Endodermal cell (in vitro differentiated cells): ENCODE results near the gene HOXD10. TPM values are rescaled to one million over a fixed set of nuclear protein-coding genes. Genes with fewer than 3 reads are reported as not detected.

Experiments
- DNase-seq: peaks from one replicate; pipeline ENCODE4 v3.0.0-alpha.2; 2017
- H3K27ac ChIP-seq: 2 replicates; pipeline ENCODE4 v1.5.1; 2013; ENCODE audit warnings: mild to moderate bottlenecking, low read depth, low read length, moderate library complexity
- H3K27me3 ChIP-seq: 2 replicates; pipeline ENCODE4 v1.6.1; 2013; ENCODE audit warnings: mild to moderate bottlenecking, low read length, moderate library complexity; ENCODE audit not compliant: insufficient read depth, control insufficient read depth, poor library complexity, severe bottlenecking
- H3K36me3 ChIP-seq: 2 replicates; pipeline ENCODE4 v1.7.0; 2013; ENCODE audit warnings: mild to moderate bottlenecking, low read length, moderate library complexity; ENCODE audit not compliant: control insufficient read depth, insufficient read depth
- H3K4me1 ChIP-seq: one replicate; pipeline ENCODE4 v1.7.0; 2013; ENCODE audit warnings: low read length; ENCODE audit not compliant: control insufficient read depth, insufficient read depth
- H3K4me3 ChIP-seq: 2 replicates; pipeline ENCODE4 v1.5.1; 2013; ENCODE audit warnings: mild to moderate bottlenecking, low read length, moderate library complexity
- H3K9ac ChIP-seq: 2 replicates; pipeline ENCODE4 v1.6.1; 2013; ENCODE audit warnings: mild to moderate bottlenecking, low read length, moderate library complexity; ENCODE audit not compliant: poor library complexity, severe bottlenecking; ENCODE audit errors: extremely low read depth
- H3K9me3 ChIP-seq: 2 replicates; pipeline ENCODE4 v1.6.1; 2013; ENCODE audit warnings: mild to moderate bottlenecking, low read length, moderate library complexity; ENCODE audit not compliant: control insufficient read depth
- H3K27ac Mint-ChIP-seq: 2 replicates; pipeline ENCODE4 v1.8.0; 2020; ENCODE audit warnings: mixed read lengths
- H3K27me3 Mint-ChIP-seq: 2 replicates; pipeline ENCODE4 v1.8.0; 2021; ENCODE audit warnings: mild to moderate bottlenecking, mixed read lengths; ENCODE audit not compliant: insufficient read depth
- H3K36me3 Mint-ChIP-seq: 2 replicates; pipeline ENCODE4 v1.8.0; 2020; ENCODE audit warnings: low read depth, mixed read lengths
- H3K4me1 Mint-ChIP-seq: 2 replicates; pipeline ENCODE4 v1.8.0; 2020; ENCODE audit warnings: mixed read lengths
- H3K4me3 Mint-ChIP-seq: 2 replicates; pipeline ENCODE4 v1.8.0; 2020; ENCODE audit warnings: mild to moderate bottlenecking, moderate library complexity, mixed read lengths
- H3K9me3 Mint-ChIP-seq: 2 replicates; pipeline ENCODE4 v1.8.0; 2020; ENCODE audit warnings: mild to moderate bottlenecking, mixed read lengths
- WGBS, 2 experiments: methylation state at CpG; one replicate each; pipeline versions ENCODE4 v1.1.5 to v1.1.7; 2013; ENCODE audit warnings: missing lambda C conversion rate in 2 of 2, mixed read lengths in 1 of 2; ENCODE audit not compliant: insufficient coverage in 1 of 2, insufficient read length in 1 of 2; 5-methylcytosine and 5-hydroxymethylcytosine counted together
- total RNA-seq, 2 donors: library from RNA; stranded (reverse); fragmentation: NEBNext Ultra II Directional in 1 of 2; extraction: Animal tissue kit (Norgen Biotek cat#: 25700) in 1 of 2; gene quantifications; 2 replicates in 1 of 2; 3 replicates in 1 of 2; pipeline ENCODE4 v1.2.1, GENCODE V29; 2021
- TF ChIP-seq, protein P1 (sequence below): fragments of 200-600 bp; sonication (generic); conservative IDR thresholded peaks from 2 replicates; pipeline ENCODE4 v1.5.0; 2021; ENCODE audit warnings: antibody characterized with exemption, mild to moderate bottlenecking

HOXD10 gene
- total RNA-seq, 2 donors from 2014 or later: not detected

DNA sequence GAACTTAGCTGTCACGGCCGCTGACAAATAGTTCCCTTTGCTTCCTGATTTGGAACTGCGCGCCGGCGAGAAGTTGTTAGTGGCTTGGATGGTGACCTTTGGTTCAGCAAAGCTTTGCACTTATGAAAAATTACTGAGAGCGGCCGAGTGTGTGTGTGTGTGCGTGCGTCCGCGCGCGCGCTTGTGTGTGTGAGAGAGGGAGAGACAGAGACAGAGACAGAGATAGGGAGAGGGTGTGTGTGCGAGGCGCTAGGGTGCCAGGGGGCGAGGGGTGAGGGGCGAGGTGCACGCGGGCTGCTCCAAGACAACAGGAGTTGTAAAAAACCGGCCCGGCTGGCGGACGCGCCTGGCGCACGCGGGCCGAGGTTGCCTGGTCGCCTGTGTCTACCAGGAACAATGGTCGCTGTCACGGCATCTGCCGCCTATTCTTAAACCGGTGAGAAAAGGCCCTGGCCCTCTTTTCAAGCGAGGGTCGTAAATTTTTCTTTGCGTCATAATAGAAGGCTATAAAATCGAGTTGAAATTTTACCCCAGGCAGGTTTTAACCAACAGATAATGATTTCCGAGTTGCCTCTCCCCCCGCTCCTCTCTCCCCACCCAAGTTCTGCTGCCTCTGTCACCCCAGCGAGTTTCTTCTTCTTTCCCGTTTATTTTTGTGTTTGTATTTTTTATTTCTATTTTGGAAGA is 41.1 kb downstream of the HOXD10 start:
- H3K27me3 ChIP-seq: peaks cover 100% of the 10 kb centered on the region

DNA sequence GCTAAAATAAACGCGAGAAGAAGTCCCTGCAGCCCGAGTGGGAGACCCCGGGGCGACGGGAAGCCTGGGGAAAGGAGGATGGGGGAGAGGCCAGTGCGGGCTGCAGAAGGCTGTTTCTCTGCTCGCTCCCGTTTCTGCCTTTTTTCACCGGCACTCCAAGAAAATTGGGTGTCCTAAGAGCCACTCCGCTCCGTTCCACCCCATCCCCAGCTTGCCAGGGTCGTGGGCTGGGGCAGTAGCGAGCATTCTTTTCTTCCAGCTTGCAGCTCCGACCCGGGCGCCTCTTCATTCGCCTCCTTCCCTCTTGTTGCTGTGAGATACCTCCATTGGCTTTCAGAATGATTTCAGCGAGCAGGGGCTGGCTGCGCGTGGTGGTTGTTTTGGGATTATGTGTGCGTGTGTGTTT is 41.6 kb downstream of the HOXD10 start:
- peaks cover 20% of the 10 kb centered on the region for H3K4me1 Mint-ChIP-seq
- 0 to 3% methylated on average over 6 to 21 of the region's 22 CpGs for WGBS, 2 experiments
- peaks cover 100% of the 10 kb centered on the region for H3K27me3 ChIP-seq
- peak overlapping the region; percentile 61 for H3K4me3 ChIP-seq
- H3K4me3 Mint-ChIP-seq: no peak overlapping the region
- H3K9me3 Mint-ChIP-seq: no peaks in the 10 kb centered on the region
- no peaks in the 10 kb centered on the region for H3K36me3 ChIP-seq
- H3K27ac ChIP-seq: peak overlapping the region; percentile 66
- H3K36me3 Mint-ChIP-seq: no peaks in the 10 kb centered on the region
- peaks cover 4% of the 10 kb centered on the region for H3K4me1 ChIP-seq
- no peaks in the 10 kb centered on the region for H3K9me3 ChIP-seq
- peaks cover 98% of the 10 kb centered on the region for H3K27me3 Mint-ChIP-seq
- no peak overlapping the region for H3K27ac Mint-ChIP-seq
- H3K9ac ChIP-seq: no peak overlapping the region
- peak; percentile 74 for DNase-seq
- TF ChIP-seq, protein P1, sequence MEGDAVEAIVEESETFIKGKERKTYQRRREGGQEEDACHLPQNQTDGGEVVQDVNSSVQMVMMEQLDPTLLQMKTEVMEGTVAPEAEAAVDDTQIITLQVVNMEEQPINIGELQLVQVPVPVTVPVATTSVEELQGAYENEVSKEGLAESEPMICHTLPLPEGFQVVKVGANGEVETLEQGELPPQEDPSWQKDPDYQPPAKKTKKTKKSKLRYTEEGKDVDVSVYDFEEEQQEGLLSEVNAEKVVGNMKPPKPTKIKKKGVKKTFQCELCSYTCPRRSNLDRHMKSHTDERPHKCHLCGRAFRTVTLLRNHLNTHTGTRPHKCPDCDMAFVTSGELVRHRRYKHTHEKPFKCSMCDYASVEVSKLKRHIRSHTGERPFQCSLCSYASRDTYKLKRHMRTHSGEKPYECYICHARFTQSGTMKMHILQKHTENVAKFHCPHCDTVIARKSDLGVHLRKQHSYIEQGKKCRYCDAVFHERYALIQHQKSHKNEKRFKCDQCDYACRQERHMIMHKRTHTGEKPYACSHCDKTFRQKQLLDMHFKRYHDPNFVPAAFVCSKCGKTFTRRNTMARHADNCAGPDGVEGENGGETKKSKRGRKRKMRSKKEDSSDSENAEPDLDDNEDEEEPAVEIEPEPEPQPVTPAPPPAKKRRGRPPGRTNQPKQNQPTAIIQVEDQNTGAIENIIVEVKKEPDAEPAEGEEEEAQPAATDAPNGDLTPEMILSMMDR: no peak

More for the DNA sequence above, 41.1 kb downstream of the HOXD10 start:
- 2 to 4% methylated on average over 11 to 42 of the region's 43 CpGs for WGBS, 2 experiments
- peak; percentile 78 for DNase-seq
- Mint-ChIP-seq H3K9me3 (no peaks in the 10 kb centered on the region), H3K4me1 (peaks cover 16% of the 10 kb centered on the region), H3K36me3 (no peaks in the 10 kb centered on the region), H3K27me3 (peaks cover 99% of the 10 kb centered on the region), H3K27ac (no peak overlapping the region), H3K4me3 (peak overlapping the region; percentile 31)
- Histone ChIP-seq H3K36me3 (no peaks in the 10 kb centered on the region), H3K4me1 (peaks cover 4% of the 10 kb centered on the region), H3K9me3 (no peaks in the 10 kb centered on the region), H3K27ac (peak overlapping the region; percentile 67), H3K9ac (no peak overlapping the region), H3K4me3 (peak overlapping the region; percentile 61)
- TF ChIP-seq, protein P1: no peak

GRCh38 chr2:176158855-176159662 is 42.5 kb downstream of the HOXD10 start:
- peak overlapping the region; percentile 8 for H3K4me3 ChIP-seq
- DNase-seq: peak; percentile 80
- no peaks in the 10 kb centered on the region for H3K9me3 Mint-ChIP-seq
- peaks cover 21% of the 10 kb centered on the region for H3K4me1 Mint-ChIP-seq
- H3K36me3 ChIP-seq: no peaks in the 10 kb centered on the region
- peaks cover 100% of the 10 kb centered on the region for H3K27me3 ChIP-seq
- H3K4me1 ChIP-seq: peaks cover 4% of the 10 kb centered on the region
- H3K36me3 Mint-ChIP-seq: no peaks in the 10 kb centered on the region
- H3K27me3 Mint-ChIP-seq: peaks cover 98% of the 10 kb centered on the region
- no peak overlapping the region for H3K9ac ChIP-seq
- H3K4me3 Mint-ChIP-seq: peak overlapping the region; percentile 41
- no peak overlapping the region for H3K27ac ChIP-seq
- 2 to 3% methylated on average over 6 to 39 of the region's 39 CpGs for WGBS, 2 experiments
- no peak overlapping the region for H3K27ac Mint-ChIP-seq
- H3K9me3 ChIP-seq: peaks cover 5% of the 10 kb centered on the region
- TF ChIP-seq, protein P1: no peak
